Adipocyte (in vitro differentiated cells): ENCODE data around the gene WRAP73.

Source experiments
- DNase-seq: peaks from one replicate; pipeline ENCODE4 v3.0.0-alpha.2; 2015; ENCODE audit warnings: low read depth
- H3K27me3 ChIP-seq: replicated peaks from 2 replicates; pipeline ENCODE4 v1.7.0; 2013; ENCODE audit warnings: mild to moderate bottlenecking, low read length, moderate library complexity; ENCODE audit not compliant: control insufficient read depth, insufficient read depth
- H3K36me3 ChIP-seq: 2 replicates; pipeline ENCODE4 v1.7.0; 2013; ENCODE audit warnings: low read length, mild to moderate bottlenecking, moderate library complexity; ENCODE audit not compliant: control insufficient read depth, insufficient read depth, severe bottlenecking
- H3K4me1 ChIP-seq: 2 replicates; pipeline ENCODE4 v1.7.0; 2013; ENCODE audit warnings: mild to moderate bottlenecking, low read length, moderate library complexity; ENCODE audit not compliant: control insufficient read depth, insufficient read depth
- H3K4me3 ChIP-seq: 2 replicates; pipeline ENCODE4 v1.7.0; 2013; ENCODE audit warnings: mild to moderate bottlenecking, low read length, moderate library complexity
- H3K9ac ChIP-seq: 2 replicates; pipeline ENCODE4 v1.7.0; 2013; ENCODE audit warnings: mild to moderate bottlenecking, low read length, moderate library complexity
- H3K9me3 ChIP-seq: 2 replicates; pipeline ENCODE4 v1.7.0; 2013; ENCODE audit warnings: mild to moderate bottlenecking, low read length, moderate library complexity; ENCODE audit not compliant: control insufficient read depth

WRAP73 gene

GRCh38 chr1:3680488-3681230, 30.8 kb upstream of the WRAP73 start:
- Histone ChIP-seq H3K27me3 (peaks cover 42% of the 10 kb centered on the region), H3K9ac (no peak overlapping the region), H3K4me3 (no peak overlapping the region), H3K36me3 (no peaks in the 10 kb centered on the region), H3K9me3 (no peaks in the 10 kb centered on the region), H3K4me1 (no peaks in the 10 kb centered on the region)
- DNase-seq: no peak

- Histone ChIP-seq H3K9ac (no peak overlapping the region), H3K4me3 (no peak overlapping the region), H3K36me3 (no peaks in the 10 kb centered on the region), H3K4me1 (no peaks in the 10 kb centered on the region), H3K9me3 (no peaks in the 10 kb centered on the region), H3K27me3 (peaks cover 43% of the 10 kb centered on the region)
- no peak for DNase-seq
These were observed 30.0 kb upstream of the WRAP73 start for GRCh38 chr1:3679799-3680453.

- H3K9ac ChIP-seq: no peak overlapping the region
- no peak overlapping the region for H3K4me3 ChIP-seq
- H3K9me3 ChIP-seq: no peaks in the 10 kb centered on the region
- no peaks in the 10 kb centered on the region for H3K36me3 ChIP-seq
- no peak for DNase-seq
- peaks cover 42% of the 10 kb centered on the region for H3K27me3 ChIP-seq
- no peaks in the 10 kb centered on the region for H3K4me1 ChIP-seq
These were observed 29.2 kb upstream of the WRAP73 start for GRCh38 chr1:3679098-3679555.

- Histone ChIP-seq H3K9ac (no peak overlapping the region), H3K4me3 (no peak overlapping the region), H3K27me3 (peaks cover 46% of the 10 kb centered on the region), H3K4me1 (no peaks in the 10 kb centered on the region), H3K9me3 (no peaks in the 10 kb centered on the region), H3K36me3 (no peaks in the 10 kb centered on the region)
- no peak for DNase-seq
These were observed 28.6 kb upstream of the WRAP73 start for GRCh38 chr1:3678361-3679097.

- Histone ChIP-seq H3K9me3 (no peaks in the 10 kb centered on the region), H3K36me3 (no peaks in the 10 kb centered on the region), H3K27me3 (peaks cover 39% of the 10 kb centered on the region), H3K4me1 (no peaks in the 10 kb centered on the region), H3K9ac (no peak overlapping the region), H3K4me3 (no peak overlapping the region)
- DNase-seq: no peak
These were observed 27.6 kb upstream of the WRAP73 start for GRCh38 chr1:3677484-3677883.

GRCh38 chr1:3676581-3677470, 26.9 kb upstream of the WRAP73 start:
- Histone ChIP-seq H3K4me3 (no peak overlapping the region), H3K4me1 (no peaks in the 10 kb centered on the region), H3K27me3 (peaks cover 44% of the 10 kb centered on the region), H3K36me3 (no peaks in the 10 kb centered on the region), H3K9ac (no peak overlapping the region), H3K9me3 (no peaks in the 10 kb centered on the region)
- no peak for DNase-seq

- no peak overlapping the region for H3K4me3 ChIP-seq
- DNase-seq: no peak
- no peak overlapping the region for H3K9ac ChIP-seq
- no peaks in the 10 kb centered on the region for H3K4me1 ChIP-seq
- peaks cover 57% of the 10 kb centered on the region for H3K27me3 ChIP-seq
- H3K9me3 ChIP-seq: no peaks in the 10 kb centered on the region
- no peaks in the 10 kb centered on the region for H3K36me3 ChIP-seq
These were observed 25.5 kb upstream of the WRAP73 start for GRCh38 chr1:3675436-3675835.

GRCh38 chr1:3674100-3675094, 24.5 kb upstream of the WRAP73 start:
- Histone ChIP-seq H3K36me3 (no peaks in the 10 kb centered on the region), H3K9me3 (no peaks in the 10 kb centered on the region), H3K9ac (no peak overlapping the region), H3K27me3 (peaks cover 55% of the 10 kb centered on the region), H3K4me1 (no peaks in the 10 kb centered on the region), H3K4me3 (no peak overlapping the region)
- no peak for DNase-seq

- Histone ChIP-seq H3K9ac (no peak overlapping the region), H3K4me1 (no peaks in the 10 kb centered on the region), H3K9me3 (no peaks in the 10 kb centered on the region), H3K36me3 (no peaks in the 10 kb centered on the region), H3K27me3 (peaks cover 47% of the 10 kb centered on the region), H3K4me3 (no peak overlapping the region)
- DNase-seq: no peak
These were observed 23.6 kb upstream of the WRAP73 start for GRCh38 chr1:3673381-3674099.
